ENCODE results near the gene SCNN1G. TPM values are rescaled to one million over a fixed set of nuclear protein-coding genes. Genes with fewer than 3 reads are reported as not detected.
A peak's percentile ranks its signal among the peaks of the same experiment; 100 is the strongest.

SCNN1G gene
- polyA plus RNA-seq, 3 donors, result not detected

GRCh38 chr16:23194497-23195221 is 12.1 kb downstream of the SCNN1G start:
- WGBS (ENCODE audit: insufficient coverage), result 81% methylated on average over 7 of the region's 9 CpGs
- TF ChIP-seq, protein P1, sequence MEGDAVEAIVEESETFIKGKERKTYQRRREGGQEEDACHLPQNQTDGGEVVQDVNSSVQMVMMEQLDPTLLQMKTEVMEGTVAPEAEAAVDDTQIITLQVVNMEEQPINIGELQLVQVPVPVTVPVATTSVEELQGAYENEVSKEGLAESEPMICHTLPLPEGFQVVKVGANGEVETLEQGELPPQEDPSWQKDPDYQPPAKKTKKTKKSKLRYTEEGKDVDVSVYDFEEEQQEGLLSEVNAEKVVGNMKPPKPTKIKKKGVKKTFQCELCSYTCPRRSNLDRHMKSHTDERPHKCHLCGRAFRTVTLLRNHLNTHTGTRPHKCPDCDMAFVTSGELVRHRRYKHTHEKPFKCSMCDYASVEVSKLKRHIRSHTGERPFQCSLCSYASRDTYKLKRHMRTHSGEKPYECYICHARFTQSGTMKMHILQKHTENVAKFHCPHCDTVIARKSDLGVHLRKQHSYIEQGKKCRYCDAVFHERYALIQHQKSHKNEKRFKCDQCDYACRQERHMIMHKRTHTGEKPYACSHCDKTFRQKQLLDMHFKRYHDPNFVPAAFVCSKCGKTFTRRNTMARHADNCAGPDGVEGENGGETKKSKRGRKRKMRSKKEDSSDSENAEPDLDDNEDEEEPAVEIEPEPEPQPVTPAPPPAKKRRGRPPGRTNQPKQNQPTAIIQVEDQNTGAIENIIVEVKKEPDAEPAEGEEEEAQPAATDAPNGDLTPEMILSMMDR (IDR thresholded peaks at IDR 0.05), result no peak
- H3K36me3 Mint-ChIP-seq, result no peaks in the 10 kb centered on the region

DNA sequence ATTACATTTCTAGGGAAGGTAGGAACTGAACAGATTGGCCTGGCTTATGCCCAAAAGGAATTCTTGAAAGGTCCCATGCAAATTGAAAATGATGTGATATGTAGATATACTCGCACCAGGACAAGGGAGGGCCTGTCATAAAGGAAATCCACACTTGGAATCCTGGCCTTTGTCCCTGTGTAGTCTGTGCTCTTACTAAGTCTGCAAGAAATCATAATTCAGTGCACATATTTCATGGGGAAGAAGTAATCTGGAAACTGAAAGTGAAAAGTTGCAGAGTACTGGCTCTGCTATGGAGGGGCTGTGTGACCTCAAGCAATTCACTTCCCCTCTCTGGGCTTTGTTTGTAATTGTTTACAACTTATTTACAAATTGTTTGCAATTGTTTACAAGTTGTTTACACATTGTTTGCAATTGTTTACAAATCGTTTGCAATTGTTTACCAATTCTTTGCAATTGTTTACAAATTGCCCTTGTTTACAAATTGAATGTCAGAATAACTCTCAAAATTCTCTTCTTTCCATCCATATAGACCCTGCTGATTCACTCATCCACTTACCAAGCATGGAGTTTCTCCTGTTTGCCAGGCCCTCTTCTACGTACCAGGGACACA is 12.9 kb downstream of the SCNN1G start:
- no peaks in the 10 kb centered on the region for H3K9me3 ChIP-seq (replicated peaks in 1 of 2; ENCODE audit: control insufficient read depth in 1 of 2, insufficient read depth in 1 of 2, low read length in 2 of 2)
- no peaks in the 10 kb centered on the region for H3K79me2 ChIP-seq (ENCODE audit: insufficient read depth, low read length)
- no peak overlapping the region for H3K9ac ChIP-seq (ENCODE audit: insufficient read depth, low read length, poor library complexity, severe bottlenecking)
- peaks cover 4 to 6% of the 10 kb centered on the region in 2 donors for H3K4me1 ChIP-seq (ENCODE audit: control insufficient read depth in 1 of 2, insufficient read depth in 2 of 2, low read length in 2 of 2)
- Mint-ChIP-seq H3K4me3 (no peak overlapping the region), H3K36me3 (no peaks in the 10 kb centered on the region), H3K27ac (peak overlapping the region in 1 of 7 donors; percentile 13), H3K27me3 (ENCODE audit: low read depth in 3 of 3) (peaks cover 4 to 9% (median 8%) of the 10 kb centered on the region in 3 donors), H3K4me1 (peaks cover 6% of the 10 kb centered on the region), H3K9me3 (no peaks in the 10 kb centered on the region)
- H2AFZ ChIP-seq (ENCODE audit: insufficient read depth, low read depth, low read length, poor library complexity, severe bottlenecking), result no peak overlapping the region
- intact Hi-C loops (cut with micrococcal nuclease), result no loop called here
- no peak overlapping the region for H3K4me3 ChIP-seq (replicated peaks in 1 of 3; ENCODE audit: low read depth in 2 of 3, low read length in 3 of 3)
- H3K27me3 ChIP-seq (ENCODE audit: control insufficient read depth in 2 of 2, insufficient read depth in 2 of 2, low read length in 2 of 2), result peaks cover 0 to 2% of the 10 kb centered on the region in 2 donors
- DNase-seq, result no peak
- TF ChIP-seq, protein P1 (IDR thresholded peaks at IDR 0.05), result no peak
- H3K27ac ChIP-seq (ENCODE audit: low read depth in 1 of 2, low read length in 2 of 2), result no peak overlapping the region
- H3K36me3 ChIP-seq (replicated peaks in 1 of 2; ENCODE audit: control insufficient read depth in 1 of 2, insufficient read depth in 2 of 2, low read length in 2 of 2), result no peaks in the 10 kb centered on the region
- WGBS (ENCODE audit: insufficient coverage), result 71% methylated on average over 1 of the region's 3 CpGs
- H3K4me2 ChIP-seq (replicated peaks; ENCODE audit: extremely low read depth, low read length, poor library complexity, severe bottlenecking), result no peak overlapping the region
- no peaks in the 10 kb centered on the region for H4K20me1 ChIP-seq (ENCODE audit: insufficient read depth, low read length)

More at GRCh38 chr16:23194497-23195221, 12.1 kb downstream of the SCNN1G start:
- Histone ChIP-seq H3K9me3 (replicated peaks in 1 of 2; ENCODE audit: control insufficient read depth in 1 of 2, insufficient read depth in 1 of 2, low read length in 2 of 2) (no peaks in the 10 kb centered on the region), H3K79me2 (ENCODE audit: insufficient read depth, low read length) (no peaks in the 10 kb centered on the region), H3K4me1 (ENCODE audit: control insufficient read depth in 1 of 2, insufficient read depth in 2 of 2, low read length in 2 of 2) (peaks cover 4 to 6% of the 10 kb centered on the region in 2 donors), H3K4me2 (replicated peaks; ENCODE audit: extremely low read depth, low read length, poor library complexity, severe bottlenecking) (no peak overlapping the region), H3K4me3 (replicated peaks in 1 of 3; ENCODE audit: low read depth in 2 of 3, low read length in 3 of 3) (no peak overlapping the region), H3K9ac (ENCODE audit: insufficient read depth, low read length, poor library complexity, severe bottlenecking) (no peak overlapping the region), H3K27me3 (ENCODE audit: control insufficient read depth in 2 of 2, insufficient read depth in 2 of 2, low read length in 2 of 2) (peaks cover 0 to 2% of the 10 kb centered on the region in 2 donors), H4K20me1 (ENCODE audit: insufficient read depth, low read length) (no peaks in the 10 kb centered on the region), H3K36me3 (replicated peaks in 1 of 2; ENCODE audit: control insufficient read depth in 1 of 2, insufficient read depth in 2 of 2, low read length in 2 of 2) (no peaks in the 10 kb centered on the region), H2AFZ (ENCODE audit: insufficient read depth, low read depth, low read length, poor library complexity, severe bottlenecking) (no peak overlapping the region), H3K27ac (ENCODE audit: low read depth in 1 of 2, low read length in 2 of 2) (no peak overlapping the region)
- peaks cover 6% of the 10 kb centered on the region for H3K4me1 Mint-ChIP-seq
- no peak overlapping the region for H3K27ac Mint-ChIP-seq
- peaks cover 2 to 9% (median 8%) of the 10 kb centered on the region in 3 donors for H3K27me3 Mint-ChIP-seq (ENCODE audit: low read depth in 3 of 3)
- H3K9me3 Mint-ChIP-seq, result no peaks in the 10 kb centered on the region
- intact Hi-C loops (cut with micrococcal nuclease), result no loop called here
- DNase-seq, result no peak
- no peak overlapping the region for H3K4me3 Mint-ChIP-seq

Measured in CD14-positive monocyte (primary cell).